HEK293 (cell line): Measurements from ENCODE around the gene TMEM229B.

Experiments
- CTCF ChIA-PET: fragments of 350-600 bp; formaldehyde crosslinking; extraction: SDS; loops from one replicate; lab custom pipeline; 2021; ENCODE audit warnings: antibody characterized with exemption; lab: Yijun Ruan, JAX
- POLR2A ChIA-PET: fragments of 300-600 bp; formaldehyde crosslinking; extraction: SDS; loops from one replicate; lab custom pipeline; 2020; ENCODE audit warnings: antibody characterized with exemption, inconsistent platforms; lab: Yijun Ruan, JAX
- H3K27ac ChIP-seq: fragments of 200-500 bp; sonication (Bioruptor generic); 2 replicates; pipeline ENCODE4 v1.5.1; 2014; ENCODE audit warnings: low read depth, low read length, control low read depth, inconsistent platforms; ENCODE audit errors: extremely low read depth
- H3K36me3 ChIP-seq, 2 experiments: fragments of 200-500 bp in 1 of 2; sonication (Bioruptor generic) in 1 of 2; 1 replicate in 1 of 2; 2 replicates in 1 of 2; pipeline ENCODE4 v1.5.1; 2014 to 2017; ENCODE audit warnings: inconsistent platforms in 2 of 2, low read length in 2 of 2; ENCODE audit not compliant: control insufficient read depth in 2 of 2, insufficient read depth in 1 of 2
- H3K4me1 ChIP-seq: fragments of 200-500 bp; sonication (Bioruptor generic); 2 replicates; pipeline ENCODE4 v1.5.1; 2014; ENCODE audit warnings: mild to moderate bottlenecking, low read length, inconsistent platforms; ENCODE audit not compliant: control insufficient read depth, insufficient read depth
- H3K4me3 ChIP-seq: 2 replicates; pipeline ENCODE4 v1.5.1; 2011; ENCODE audit warnings: low read depth, mild to moderate bottlenecking, control low read depth, low read length, moderate library complexity
- H3K9me3 ChIP-seq: fragments of 200-500 bp; sonication (Bioruptor generic); 2 replicates; pipeline ENCODE4 v1.5.1; 2014; ENCODE audit warnings: low read depth, low read length, inconsistent platforms; ENCODE audit not compliant: control insufficient read depth, insufficient read depth
- GLIS1 ChIP-seq: fragments of 450-650 bp; formaldehyde crosslinking; IDR thresholded peaks from 2 replicates; pipeline ENCODE4 v1.5.1; 2016; ENCODE audit warnings: missing biosample characterization, missing genetic modification characterization
- KLF1 ChIP-seq: fragments of 450-650 bp; formaldehyde crosslinking; IDR thresholded peaks from 2 replicates; pipeline ENCODE4 v1.5.1; 2016; ENCODE audit warnings: missing biosample characterization, missing genetic modification characterization
- KLF8 ChIP-seq: fragments of 450-650 bp; formaldehyde crosslinking; IDR thresholded peaks from 2 replicates; pipeline ENCODE4 v1.5.1; 2016; ENCODE audit warnings: missing biosample characterization, missing genetic modification characterization
- KLF9 ChIP-seq: fragments of 450-650 bp; formaldehyde crosslinking; IDR thresholded peaks from 2 replicates; pipeline ENCODE4 v1.5.1; 2016; ENCODE audit warnings: missing biosample characterization, missing genetic modification characterization, low read depth
- MEIS1 ChIP-seq: sonication (generic); formaldehyde crosslinking; IDR thresholded peaks from 2 replicates; pipeline ENCODE4 v1.8.1; 2022; ENCODE audit warnings: missing genetic modification reagents, mild to moderate bottlenecking, borderline replicate concordance
- SP2 ChIP-seq: fragments of 450-650 bp; formaldehyde crosslinking; IDR thresholded peaks from 2 replicates; pipeline ENCODE4 v1.5.1; 2016; ENCODE audit warnings: missing biosample characterization, missing genetic modification characterization
- YY1 ChIP-seq: fragments of 450-650 bp; formaldehyde crosslinking; IDR thresholded peaks from 2 replicates; pipeline ENCODE4 v1.5.1; 2018; ENCODE audit warnings: missing biosample characterization, missing genetic modification characterization
- ZIC2 ChIP-seq: fragments of 450-650 bp; formaldehyde crosslinking; IDR thresholded peaks from 2 replicates; pipeline ENCODE4 v1.5.1; 2016; ENCODE audit warnings: missing biosample characterization, missing genetic modification characterization
- ZNF112 ChIP-seq: fragments of 450-650 bp; formaldehyde crosslinking; IDR thresholded peaks from 2 replicates; pipeline ENCODE4 v1.5.0; 2017; ENCODE audit warnings: missing biosample characterization, missing genetic modification characterization
- ZNF146 ChIP-seq: fragments of 450-650 bp; formaldehyde crosslinking; IDR thresholded peaks from 2 replicates; pipeline ENCODE4 v1.5.1; 2016; ENCODE audit warnings: missing biosample characterization, missing genetic modification characterization
- ZNF202 ChIP-seq: fragments of 450-650 bp; formaldehyde crosslinking; IDR thresholded peaks from 2 replicates; pipeline ENCODE4 v1.5.1; 2016; ENCODE audit warnings: missing biosample characterization, missing genetic modification characterization, borderline replicate concordance
- ZNF214 ChIP-seq: fragments of 450-650 bp; formaldehyde crosslinking; IDR thresholded peaks from 2 replicates; pipeline ENCODE4 v1.5.1; 2017; ENCODE audit warnings: missing biosample characterization, mild to moderate bottlenecking, missing genetic modification characterization, borderline replicate concordance
- ZNF223 ChIP-seq: fragments of 450-650 bp; formaldehyde crosslinking; IDR thresholded peaks from 2 replicates; pipeline ENCODE4 v1.5.1; 2016; ENCODE audit warnings: missing biosample characterization, missing genetic modification characterization
- ZNF529 ChIP-seq: fragments of 450-650 bp; formaldehyde crosslinking; IDR thresholded peaks from 2 replicates; pipeline ENCODE4 v1.5.1; 2017; ENCODE audit warnings: missing genetic modification characterization, missing biosample characterization; ENCODE audit not compliant: insufficient replicate concordance
- ZNF670 ChIP-seq: fragments of 450-650 bp; formaldehyde crosslinking; IDR thresholded peaks from 2 replicates; pipeline ENCODE4 v1.5.1; 2016; ENCODE audit warnings: missing biosample characterization, missing genetic modification characterization, low read depth
- ZNF843 ChIP-seq: fragments of 450-650 bp; formaldehyde crosslinking; IDR thresholded peaks from 2 replicates; pipeline ENCODE4 v1.5.1; 2016; ENCODE audit warnings: missing biosample characterization, missing genetic modification characterization
- TF ChIP-seq, protein P1 (sequence below): fragments of 450-650 bp; formaldehyde crosslinking; IDR thresholded peaks from 2 replicates; pipeline ENCODE4 v1.5.1; 2017; ENCODE audit warnings: missing biosample characterization, missing genetic modification characterization
- TF ChIP-seq, protein P2 (sequence below): fragments of 450-650 bp; formaldehyde crosslinking; IDR thresholded peaks from 2 replicates; pipeline ENCODE4 v1.5.1; 2016; ENCODE audit warnings: missing biosample characterization, missing genetic modification characterization, borderline replicate concordance
- TF ChIP-seq, protein P3 (sequence below): fragments of 450-650 bp; formaldehyde crosslinking; IDR thresholded peaks from 2 replicates; pipeline ENCODE4 v1.5.1; 2016; ENCODE audit warnings: missing biosample characterization, missing genetic modification characterization
- TF ChIP-seq, protein P4 (sequence below): fragments of 450-650 bp; formaldehyde crosslinking; IDR thresholded peaks from 2 replicates; pipeline ENCODE4 v1.5.1; 2017; ENCODE audit warnings: missing biosample characterization, mild to moderate bottlenecking, missing genetic modification characterization, moderate library complexity

TMEM229B gene

DNA sequence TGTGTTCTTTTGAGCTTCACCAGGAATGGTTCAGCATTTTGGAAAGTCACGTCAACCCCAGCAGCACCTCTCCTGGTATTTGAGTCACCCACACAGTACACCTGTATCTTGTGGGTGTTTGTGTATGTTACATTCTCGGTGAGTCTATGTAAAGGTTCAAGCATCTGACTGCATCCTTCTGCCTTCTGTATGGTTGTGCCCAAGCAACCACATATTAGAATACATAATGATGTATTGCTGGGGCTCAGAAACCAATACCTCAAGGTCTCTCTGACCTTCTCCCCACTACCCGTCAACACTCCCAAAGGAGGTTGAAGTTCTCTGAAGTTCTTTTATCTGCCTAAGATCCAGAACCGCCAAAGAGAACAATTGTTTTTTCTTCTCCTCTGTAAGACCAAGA is 9.2 kb upstream of the TMEM229B start:
- no peak overlapping the region for H3K27ac ChIP-seq
- no peaks in the 10 kb centered on the region; a peak in 1 of 3 replicates for H3K36me3 ChIP-seq
- CTCF ChIA-PET, result interaction anchor here (0.7 to 1.4 kb wide), 2 partner anchors 70 to 139 kb away, joined by 3 read pairs; no protein-coding TSS in a partner anchor
- POLR2A ChIA-PET, result no interaction called here
- TF ChIP-seq ZNF529 (tag by site-specific recombination), result no peak
- TF ChIP-seq ZNF223 (tag by site-specific recombination), result no peak
- no peak for TF ChIP-seq ZNF214
- TF ChIP-seq, protein P1, sequence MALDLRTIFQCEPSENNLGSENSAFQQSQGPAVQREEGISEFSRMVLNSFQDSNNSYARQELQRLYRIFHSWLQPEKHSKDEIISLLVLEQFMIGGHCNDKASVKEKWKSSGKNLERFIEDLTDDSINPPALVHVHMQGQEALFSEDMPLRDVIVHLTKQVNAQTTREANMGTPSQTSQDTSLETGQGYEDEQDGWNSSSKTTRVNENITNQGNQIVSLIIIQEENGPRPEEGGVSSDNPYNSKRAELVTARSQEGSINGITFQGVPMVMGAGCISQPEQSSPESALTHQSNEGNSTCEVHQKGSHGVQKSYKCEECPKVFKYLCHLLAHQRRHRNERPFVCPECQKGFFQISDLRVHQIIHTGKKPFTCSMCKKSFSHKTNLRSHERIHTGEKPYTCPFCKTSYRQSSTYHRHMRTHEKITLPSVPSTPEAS (tag by site-specific recombination), result no peak
- TF ChIP-seq, protein P2, sequence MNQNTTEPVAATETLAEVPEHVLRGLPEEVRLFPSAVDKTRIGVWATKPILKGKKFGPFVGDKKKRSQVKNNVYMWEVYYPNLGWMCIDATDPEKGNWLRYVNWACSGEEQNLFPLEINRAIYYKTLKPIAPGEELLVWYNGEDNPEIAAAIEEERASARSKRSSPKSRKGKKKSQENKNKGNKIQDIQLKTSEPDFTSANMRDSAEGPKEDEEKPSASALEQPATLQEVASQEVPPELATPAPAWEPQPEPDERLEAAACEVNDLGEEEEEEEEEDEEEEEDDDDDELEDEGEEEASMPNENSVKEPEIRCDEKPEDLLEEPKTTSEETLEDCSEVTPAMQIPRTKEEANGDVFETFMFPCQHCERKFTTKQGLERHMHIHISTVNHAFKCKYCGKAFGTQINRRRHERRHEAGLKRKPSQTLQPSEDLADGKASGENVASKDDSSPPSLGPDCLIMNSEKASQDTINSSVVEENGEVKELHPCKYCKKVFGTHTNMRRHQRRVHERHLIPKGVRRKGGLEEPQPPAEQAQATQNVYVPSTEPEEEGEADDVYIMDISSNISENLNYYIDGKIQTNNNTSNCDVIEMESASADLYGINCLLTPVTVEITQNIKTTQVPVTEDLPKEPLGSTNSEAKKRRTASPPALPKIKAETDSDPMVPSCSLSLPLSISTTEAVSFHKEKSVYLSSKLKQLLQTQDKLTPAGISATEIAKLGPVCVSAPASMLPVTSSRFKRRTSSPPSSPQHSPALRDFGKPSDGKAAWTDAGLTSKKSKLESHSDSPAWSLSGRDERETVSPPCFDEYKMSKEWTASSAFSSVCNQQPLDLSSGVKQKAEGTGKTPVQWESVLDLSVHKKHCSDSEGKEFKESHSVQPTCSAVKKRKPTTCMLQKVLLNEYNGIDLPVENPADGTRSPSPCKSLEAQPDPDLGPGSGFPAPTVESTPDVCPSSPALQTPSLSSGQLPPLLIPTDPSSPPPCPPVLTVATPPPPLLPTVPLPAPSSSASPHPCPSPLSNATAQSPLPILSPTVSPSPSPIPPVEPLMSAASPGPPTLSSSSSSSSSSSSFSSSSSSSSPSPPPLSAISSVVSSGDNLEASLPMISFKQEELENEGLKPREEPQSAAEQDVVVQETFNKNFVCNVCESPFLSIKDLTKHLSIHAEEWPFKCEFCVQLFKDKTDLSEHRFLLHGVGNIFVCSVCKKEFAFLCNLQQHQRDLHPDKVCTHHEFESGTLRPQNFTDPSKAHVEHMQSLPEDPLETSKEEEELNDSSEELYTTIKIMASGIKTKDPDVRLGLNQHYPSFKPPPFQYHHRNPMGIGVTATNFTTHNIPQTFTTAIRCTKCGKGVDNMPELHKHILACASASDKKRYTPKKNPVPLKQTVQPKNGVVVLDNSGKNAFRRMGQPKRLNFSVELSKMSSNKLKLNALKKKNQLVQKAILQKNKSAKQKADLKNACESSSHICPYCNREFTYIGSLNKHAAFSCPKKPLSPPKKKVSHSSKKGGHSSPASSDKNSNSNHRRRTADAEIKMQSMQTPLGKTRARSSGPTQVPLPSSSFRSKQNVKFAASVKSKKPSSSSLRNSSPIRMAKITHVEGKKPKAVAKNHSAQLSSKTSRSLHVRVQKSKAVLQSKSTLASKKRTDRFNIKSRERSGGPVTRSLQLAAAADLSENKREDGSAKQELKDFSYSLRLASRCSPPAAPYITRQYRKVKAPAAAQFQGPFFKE (tag by site-specific recombination), result no peak
- no peak for TF ChIP-seq GLIS1 (tag by site-specific recombination)
- TF ChIP-seq ZNF670 (tag by site-specific recombination), result no peak
- TF ChIP-seq ZNF843, result no peak
- no peak for TF ChIP-seq MEIS1
- TF ChIP-seq SP2 (tag by site-specific recombination), result no peak
- TF ChIP-seq KLF9, result no peak
- TF ChIP-seq ZNF202, result no peak
- no peak for TF ChIP-seq KLF1
- TF ChIP-seq, protein P3, sequence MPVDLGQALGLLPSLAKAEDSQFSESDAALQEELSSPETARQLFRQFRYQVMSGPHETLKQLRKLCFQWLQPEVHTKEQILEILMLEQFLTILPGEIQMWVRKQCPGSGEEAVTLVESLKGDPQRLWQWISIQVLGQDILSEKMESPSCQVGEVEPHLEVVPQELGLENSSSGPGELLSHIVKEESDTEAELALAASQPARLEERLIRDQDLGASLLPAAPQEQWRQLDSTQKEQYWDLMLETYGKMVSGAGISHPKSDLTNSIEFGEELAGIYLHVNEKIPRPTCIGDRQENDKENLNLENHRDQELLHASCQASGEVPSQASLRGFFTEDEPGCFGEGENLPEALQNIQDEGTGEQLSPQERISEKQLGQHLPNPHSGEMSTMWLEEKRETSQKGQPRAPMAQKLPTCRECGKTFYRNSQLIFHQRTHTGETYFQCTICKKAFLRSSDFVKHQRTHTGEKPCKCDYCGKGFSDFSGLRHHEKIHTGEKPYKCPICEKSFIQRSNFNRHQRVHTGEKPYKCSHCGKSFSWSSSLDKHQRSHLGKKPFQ (tag by site-specific recombination), result no peak
- TF ChIP-seq, protein P4, sequence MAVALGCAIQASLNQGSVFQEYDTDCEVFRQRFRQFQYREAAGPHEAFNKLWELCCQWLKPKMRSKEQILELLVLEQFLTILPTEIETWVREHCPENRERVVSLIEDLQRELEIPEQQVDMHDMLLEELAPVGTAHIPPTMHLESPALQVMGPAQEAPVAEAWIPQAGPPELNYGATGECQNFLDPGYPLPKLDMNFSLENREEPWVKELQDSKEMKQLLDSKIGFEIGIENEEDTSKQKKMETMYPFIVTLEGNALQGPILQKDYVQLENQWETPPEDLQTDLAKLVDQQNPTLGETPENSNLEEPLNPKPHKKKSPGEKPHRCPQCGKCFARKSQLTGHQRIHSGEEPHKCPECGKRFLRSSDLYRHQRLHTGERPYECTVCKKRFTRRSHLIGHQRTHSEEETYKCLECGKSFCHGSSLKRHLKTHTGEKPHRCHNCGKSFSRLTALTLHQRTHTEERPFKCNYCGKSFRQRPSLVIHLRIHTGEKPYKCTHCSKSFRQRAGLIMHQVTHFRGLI, result no peak
- no peak for TF ChIP-seq YY1 (tag by site-specific recombination)
- no peak for TF ChIP-seq KLF8 (tag by site-specific recombination)
- TF ChIP-seq ZNF112 (tag by site-specific recombination), result no peak
- no peak for TF ChIP-seq ZIC2 (tag by site-specific recombination)
- no peak for TF ChIP-seq ZNF146 (tag by site-specific recombination)
- no peaks in the 10 kb centered on the region for H3K9me3 ChIP-seq
- H3K4me1 ChIP-seq, result no peaks in the 10 kb centered on the region
- H3K4me3 ChIP-seq, result no peak overlapping the region
